ENCODE results near the gene MALL.
"Not testable (repeated sequence)": the region's sequence is repeated elsewhere in the genome, so short reads cannot be mapped to it uniquely, and the experiment has no call there.

MALL gene

GRCh38 chr2:110115291-110116032, at the start of gene MALL:
TSS of gene MALL (minus strand) at chr2:110115822. CDS start at chr2:110115792, 30 bp downstream.
- DNase-seq (ENCODE audit: low read depth): no peak

DNA sequence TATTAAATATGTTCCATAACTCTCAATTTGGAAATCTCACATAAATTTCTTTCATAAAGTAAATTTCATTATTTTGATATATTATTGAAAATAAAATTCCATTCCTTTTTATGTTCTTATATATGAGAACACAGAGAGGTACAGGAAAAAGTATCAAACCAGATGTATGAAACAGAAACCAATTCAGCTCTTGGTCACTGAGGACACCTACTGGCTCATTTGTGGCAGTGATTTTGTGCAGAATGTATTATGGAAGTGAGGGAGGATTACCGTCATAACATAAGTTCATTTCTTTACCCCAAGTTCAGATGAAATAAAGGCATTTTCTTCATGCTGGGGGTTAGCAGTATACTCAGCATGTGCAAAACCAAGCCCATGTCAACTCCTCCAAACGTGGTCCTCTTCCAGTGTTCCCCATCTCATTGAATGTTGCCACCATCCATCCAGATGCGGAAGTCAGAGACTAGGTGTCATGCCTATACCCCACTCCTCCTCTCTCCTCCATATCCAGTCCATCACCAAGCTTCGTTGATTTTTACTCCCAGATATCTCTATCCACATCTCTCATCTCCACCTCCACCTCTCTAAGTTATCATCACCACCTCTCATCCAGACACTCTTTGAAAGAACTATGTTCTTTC, 41.7 kb upstream of the MALL start:
- DNase-seq (ENCODE audit: low read depth): no peak

- not testable (repeated sequence) for DNase-seq (ENCODE audit: low read depth)
Observed at GRCh38 chr2:110154828-110155227, 39.2 kb upstream of the MALL start.

DNA sequence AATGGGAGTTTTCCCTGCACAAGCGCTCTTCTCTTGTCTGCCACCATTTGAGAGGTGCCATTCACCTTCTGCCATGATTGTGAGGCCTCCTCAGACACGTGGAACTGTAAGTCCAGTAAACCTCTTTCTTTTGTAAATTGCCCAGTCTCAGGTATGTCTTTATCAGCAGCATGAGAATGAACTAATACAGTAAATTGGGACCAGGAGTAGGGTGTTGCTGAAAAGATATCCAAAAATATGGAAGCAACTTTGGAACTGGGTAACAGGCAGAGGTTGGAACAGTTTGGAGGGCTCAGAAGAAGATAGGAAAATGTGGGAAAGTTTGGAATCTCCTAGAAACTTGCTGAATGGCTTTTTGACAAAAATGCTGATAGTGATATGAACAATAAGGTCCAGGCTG, 38.6 kb upstream of the MALL start:
- not testable (repeated sequence) for DNase-seq (ENCODE audit: low read depth)

- no peak for DNase-seq (ENCODE audit: low read depth)
Observed at GRCh38 chr2:110153416-110153815, 37.8 kb upstream of the MALL start.

DNA sequence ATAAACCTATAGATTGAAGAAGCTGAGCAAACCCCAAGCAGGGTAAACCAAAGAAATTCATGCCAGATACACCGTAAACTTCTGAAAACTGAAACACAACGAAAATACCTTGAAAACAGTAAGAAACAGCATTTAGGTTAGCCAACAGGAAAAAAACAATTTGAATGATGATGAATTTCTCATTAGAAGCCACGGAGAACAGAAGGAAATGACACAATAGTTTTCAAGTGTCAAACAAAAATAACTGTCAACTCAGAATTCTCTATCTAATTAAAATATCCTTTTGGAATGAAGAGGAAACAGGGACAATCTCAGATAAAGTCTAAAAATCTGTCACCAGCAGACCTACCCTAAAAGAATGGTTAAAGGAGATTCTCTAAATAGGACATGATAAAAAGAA, 37.3 kb upstream of the MALL start:
- DNase-seq (ENCODE audit: low read depth): no peak

- no peak for DNase-seq (ENCODE audit: low read depth)
Observed at GRCh38 chr2:110149330-110150220, 34.0 kb upstream of the MALL start.

DNA sequence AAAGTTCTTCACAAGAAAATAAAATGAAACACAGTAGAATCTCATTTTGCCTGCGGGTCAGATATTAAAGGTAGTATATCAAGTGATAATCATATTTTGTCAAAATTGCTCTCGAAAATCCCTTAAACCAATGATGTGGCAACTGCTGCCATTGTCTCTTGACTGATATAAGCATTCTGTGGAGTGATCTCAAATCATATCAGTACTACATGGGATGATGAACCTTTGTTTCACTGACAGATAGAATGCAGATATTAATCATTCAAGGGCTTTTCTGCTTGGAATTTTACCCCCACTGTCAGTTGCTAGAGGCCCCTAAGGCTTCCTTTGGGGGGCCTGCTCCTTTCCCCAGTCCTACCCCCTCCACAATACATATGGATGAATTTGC, 31.3 kb upstream of the MALL start:
- DNase-seq (ENCODE audit: low read depth): no peak

DNA sequence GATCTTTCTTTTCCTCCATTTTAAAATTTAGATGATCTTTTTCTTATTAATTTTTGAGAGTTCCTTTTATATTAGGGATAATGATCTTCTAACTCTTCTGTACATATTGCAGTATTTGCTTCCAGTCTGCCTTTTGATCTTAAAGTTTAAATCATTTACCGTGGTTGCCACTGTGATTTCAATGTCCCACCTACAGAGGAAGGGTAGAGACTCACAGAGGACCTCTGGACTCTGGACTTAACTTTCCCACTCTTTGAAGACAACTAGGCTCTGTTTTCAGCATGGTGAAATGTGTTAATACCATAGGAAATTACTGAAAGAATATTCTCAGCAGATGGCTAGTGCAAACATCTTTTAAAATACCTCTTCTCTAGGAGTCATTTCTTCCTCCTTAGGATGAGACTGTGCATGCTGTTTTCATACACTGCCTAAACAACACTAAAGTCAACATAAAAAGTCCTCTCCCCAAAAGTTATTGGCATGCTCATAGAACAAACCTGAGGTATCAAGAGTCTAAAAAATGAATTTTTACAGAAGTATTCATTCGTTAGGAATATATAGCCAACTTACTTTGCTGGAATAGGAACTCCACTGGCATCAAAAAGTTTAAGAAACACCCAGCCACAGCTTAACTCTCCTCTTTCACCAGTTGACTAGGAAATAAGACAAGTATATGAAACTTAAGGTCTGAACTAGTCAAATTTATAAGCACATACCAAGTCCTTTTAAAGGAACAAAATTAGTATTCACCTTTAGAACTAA, 30.7 kb upstream of the MALL start:
- no peak for DNase-seq (ENCODE audit: low read depth)

DNA sequence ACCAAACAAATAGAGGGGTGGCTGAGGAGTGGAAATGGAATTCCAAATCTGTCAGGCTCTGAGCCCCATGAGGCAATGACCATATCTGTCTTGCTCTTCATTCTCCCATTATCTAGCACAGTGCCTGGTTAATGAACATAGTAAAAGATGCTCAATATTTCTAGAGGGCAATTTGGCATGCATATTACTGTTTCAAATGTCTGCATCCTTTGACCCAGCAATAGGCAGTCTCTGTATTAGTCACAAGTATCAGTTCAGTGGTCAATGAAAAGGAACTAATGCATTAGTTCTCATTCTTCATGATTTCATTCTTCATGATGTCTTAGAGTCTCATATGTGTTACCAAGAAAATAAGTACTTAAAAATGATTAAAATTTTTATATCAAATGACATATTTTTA, 28.4 kb upstream of the MALL start:
- no peak for DNase-seq (ENCODE audit: low read depth)

- no peak for DNase-seq (ENCODE audit: low read depth)
Observed at GRCh38 chr2:110140401-110140800, 24.8 kb upstream of the MALL start.

DNA sequence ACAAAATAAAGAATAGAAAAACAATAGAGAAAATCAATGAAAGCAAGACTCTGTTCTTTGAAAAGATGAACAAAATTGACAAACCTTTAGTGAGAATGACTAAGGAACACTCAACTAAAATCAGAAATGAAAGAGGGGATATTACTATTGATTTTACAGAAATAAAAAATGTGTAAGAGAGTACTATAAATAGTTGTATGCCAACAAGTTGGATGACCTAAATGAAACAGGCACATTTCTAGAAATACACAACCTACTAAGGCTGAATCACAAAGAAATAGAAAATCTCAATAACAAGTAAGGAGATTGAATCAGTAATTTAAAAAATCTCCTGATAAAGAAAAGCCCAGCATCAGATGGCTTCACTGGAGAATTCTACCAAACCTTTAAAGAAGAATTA, 18.4 kb upstream of the MALL start:
- DNase-seq (ENCODE audit: low read depth): no peak

GRCh38 chr2:110131166-110131565, 15.5 kb upstream of the MALL start:
- no peak for DNase-seq (ENCODE audit: low read depth)

DNA sequence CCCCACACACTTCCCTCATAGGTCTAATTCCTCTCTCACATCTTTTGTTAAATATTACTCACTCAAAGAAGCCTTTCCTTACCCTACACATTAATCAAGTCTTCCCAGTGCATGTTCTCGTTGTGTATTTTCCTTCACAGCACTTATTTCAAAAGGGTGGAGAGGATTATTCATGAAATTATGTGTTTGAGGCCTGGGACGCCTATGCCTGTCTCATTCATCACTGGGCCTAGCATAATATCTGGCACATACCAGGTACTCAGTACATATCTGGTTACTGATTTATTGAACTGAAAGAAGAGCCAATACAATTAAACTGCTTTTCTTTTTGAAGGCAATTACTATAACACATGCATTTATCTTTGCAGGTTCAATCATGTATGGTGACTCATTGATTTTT, 15.1 kb upstream of the MALL start:
- no peak for DNase-seq (ENCODE audit: low read depth)

DNA sequence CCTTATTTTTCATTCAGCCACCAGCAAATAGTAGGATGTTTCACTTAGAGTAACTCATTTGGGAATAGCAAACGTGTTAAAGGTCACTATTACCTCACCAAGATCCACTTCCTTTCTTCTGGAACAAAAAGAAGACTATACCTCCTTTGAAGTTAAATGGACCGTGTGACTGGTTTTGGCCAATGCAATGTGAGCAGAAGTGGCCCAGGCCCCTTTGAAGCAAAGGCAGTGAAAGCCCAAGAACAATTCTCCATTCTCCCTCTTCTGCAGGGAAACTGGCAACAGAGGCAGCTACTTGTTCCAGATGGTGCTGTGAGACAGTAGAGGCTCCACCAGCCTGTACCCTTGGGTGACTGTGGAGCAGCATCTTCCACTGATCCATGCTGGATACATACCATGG, 11.3 kb upstream of the MALL start:
- DNase-seq (ENCODE audit: low read depth): no peak

- no peak for DNase-seq (ENCODE audit: low read depth)
Observed at GRCh38 chr2:110126086-110126773, 10.6 kb upstream of the MALL start.

GRCh38 chr2:110124939-110125691, 9.5 kb upstream of the MALL start:
- no peak for DNase-seq (ENCODE audit: low read depth)

DNA sequence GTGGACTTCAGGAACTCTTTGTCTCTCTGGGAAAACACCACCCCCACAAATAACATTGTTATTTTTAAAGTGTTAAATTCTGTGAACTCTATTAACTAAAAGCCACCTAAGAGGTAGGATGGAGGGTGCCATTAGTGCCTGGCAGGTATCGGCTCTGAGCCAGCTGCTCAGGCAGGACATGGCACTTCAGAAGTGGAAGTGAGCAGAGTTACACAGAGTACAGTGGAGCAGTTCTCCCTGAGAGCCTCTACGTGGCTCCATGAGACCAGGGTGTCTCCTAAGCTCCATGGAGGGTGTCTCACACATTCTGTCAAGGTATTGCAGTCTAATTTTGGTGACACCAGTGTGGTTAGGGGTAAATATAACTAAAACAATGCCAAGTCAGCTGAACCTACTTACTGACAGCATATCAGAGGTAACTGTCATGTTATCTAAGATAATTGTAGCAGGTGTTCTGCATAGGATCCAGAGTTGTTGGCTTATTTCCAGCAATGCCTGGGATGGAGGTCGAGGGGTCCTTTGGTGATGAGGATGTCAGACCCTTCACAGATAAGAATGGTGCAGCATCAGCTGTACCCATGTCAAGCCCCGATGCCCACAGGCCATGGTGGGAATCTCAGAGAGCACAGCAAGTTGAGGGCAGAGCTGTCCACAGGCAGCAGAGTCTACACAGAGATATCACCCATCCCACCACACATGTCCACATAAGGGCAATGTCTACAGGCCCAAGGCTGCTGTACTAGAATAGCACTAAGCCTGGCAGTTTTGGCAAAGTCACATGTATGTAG, 8.6 kb upstream of the MALL start:
- no peak for DNase-seq (ENCODE audit: low read depth)

DNA sequence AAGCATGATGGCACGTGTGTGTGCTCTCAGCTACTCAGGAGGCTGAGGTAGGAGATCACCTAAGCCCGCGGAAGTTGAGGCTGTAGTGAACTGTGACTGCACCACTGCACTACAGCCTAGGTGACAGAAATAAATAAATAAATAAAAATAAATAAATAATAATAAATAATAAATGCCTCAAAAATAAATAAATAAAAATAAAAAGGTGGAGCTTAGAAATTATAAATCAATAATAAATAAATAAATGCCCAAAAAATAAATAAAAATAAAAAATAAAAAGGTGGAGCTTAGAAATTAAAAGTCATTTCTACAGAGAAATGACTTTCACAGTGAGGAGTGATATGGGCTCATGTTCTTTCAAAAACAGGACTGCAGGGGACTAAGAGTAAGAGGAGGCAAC, 6.0 kb upstream of the MALL start:
- DNase-seq (ENCODE audit: low read depth): no peak

DNA sequence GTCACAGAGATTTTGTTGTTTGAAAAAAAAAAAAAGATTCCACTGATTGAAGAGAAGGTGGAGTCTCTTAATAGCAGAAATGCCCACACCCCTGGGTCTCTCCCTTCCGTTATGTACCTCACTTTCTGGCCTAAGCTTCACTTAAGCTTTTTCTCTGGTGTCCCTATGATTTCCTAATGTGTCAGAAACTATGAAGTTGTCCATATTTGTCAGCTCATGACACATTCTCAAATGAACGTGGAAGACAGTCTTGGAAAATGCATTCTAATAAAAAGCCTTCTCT, 5.4 kb upstream of the MALL start:
- no peak for DNase-seq (ENCODE audit: low read depth)
